Left lung (tissue), 10 donors: ENCODE results near the gene EEPD1. TPM values are rescaled to one million over a fixed set of nuclear protein-coding genes. Genes with fewer than 3 reads are reported as not detected.
A peak's percentile ranks its signal among the peaks of the same experiment; 100 is the strongest.

Source experiments
- ATAC-seq: fragments of 200-7000 bp; cut with Tn5 transposase; one replicate; pipeline ENCODE4 v1.9.1; 2020; ENCODE audit warnings: moderate library complexity
- DNase-seq, 4 donors: peaks; one replicate each; pipeline ENCODE4 v3.0.0-alpha.2; 2013 to 2020
- H3K27ac ChIP-seq, 2 donors: fragments of 200-600 bp; sonication (generic) in 1 of 2; one replicate each; pipeline versions ENCODE4 v1.5.0 to v1.8.0; 2020 to 2021
- H3K27me3 ChIP-seq, 2 donors: fragments of 200-600 bp; sonication (generic) in 1 of 2; one replicate each; pipeline versions ENCODE4 v1.5.0 to v1.8.0; 2020 to 2021
- H3K36me3 ChIP-seq, 2 donors: fragments of 200-600 bp; sonication (generic) in 1 of 2; one replicate each; pipeline versions ENCODE4 v1.5.0 to v1.8.0; 2020 to 2021
- H3K4me1 ChIP-seq, 2 donors: fragments of 200-600 bp; one replicate each; pipeline ENCODE4 v1.8.0; 2021
- H3K4me3 ChIP-seq, 2 donors: fragments of 200-600 bp; sonication (generic) in 1 of 2; one replicate each; pipeline versions ENCODE4 v1.5.0 to v1.8.0; 2020 to 2021; ENCODE audit warnings: mild to moderate bottlenecking in 1 of 2
- H3K9me3 ChIP-seq, 2 donors: fragments of 200-600 bp; sonication (generic) in 1 of 2; one replicate each; pipeline versions ENCODE4 v1.5.0 to v1.8.0; 2020 to 2021
- CTCF ChIP-seq, 2 donors: fragments of 200-600 bp; sonication (generic) in 1 of 2; IDR thresholded peaks; one replicate each; pipeline versions ENCODE4 v1.5.0 to v1.8.0; 2021; ENCODE audit warnings: antibody characterized with exemption in 2 of 2
- intact Hi-C, 2 donors: fragments of 100-400 bp; cut with DNase I; formaldehyde crosslinking; loops; one replicate each; pipeline versions ENCODE4 v1.11.2 to v1.14.2; 2022
- polyA plus RNA-seq, 6 donors: library from polyadenylated mRNA; unstranded; fragments of 120-200 nt; gene quantifications; one replicate each; pipeline ENCODE4 v1.2.1, GENCODE V29; 2013; ENCODE audit not compliant: insufficient read length in 6 of 6
- total RNA-seq, 2 donors: library from RNA; stranded (reverse); fragmentation: NEBNext Ultra II Directional; extraction: Animal tissue kit (Norgen Biotek cat#: 25700); gene quantifications; one replicate each; pipeline ENCODE4 v1.2.1, GENCODE V29; 2021
- donor health status: DM: no; HTN: yes; CAD: no.
- donor health status: DM: no; HTN: no; CAD: no.

The EEPD1 gene
- total and polyA plus RNA-seq, 8 donors, result 7.8 to 22.8 (median 19.0) TPM

- peaks cover 3 to 25% of the 10 kb centered on the region in 2 donors for H3K4me1 ChIP-seq
- no peak for DNase-seq
These were observed 119.7 kb downstream of the EEPD1 start for GRCh38 chr7:36272567-36273269.

GRCh38 chr7:36273836-36274235 is 120.8 kb downstream of the EEPD1 start:
- Histone ChIP-seq H3K27ac (peak overlapping the region in 1 of 2 donors; percentile 28), H3K27me3 (no peaks in the 10 kb centered on the region), H3K4me1 (peaks cover 3 to 25% of the 10 kb centered on the region in 2 donors), H3K36me3 (no peaks in the 10 kb centered on the region), H3K9me3 (no peaks in the 10 kb centered on the region), H3K4me3 (no peak overlapping the region)
- no peak for TF ChIP-seq CTCF (IDR thresholded peaks at IDR 0.05)
- DNase-seq (no peak), ATAC-seq (no peak)
- intact Hi-C loops, result no loop called here

More at GRCh38 chr7:36272567-36273269, 119.7 kb downstream of the EEPD1 start:
- intact Hi-C loops, result no loop called here
- TF ChIP-seq CTCF (IDR thresholded peaks at IDR 0.05), result no peak
- ATAC-seq, result peak; percentile 68
- no peaks in the 10 kb centered on the region for H3K27me3 ChIP-seq
- H3K4me3 ChIP-seq, result no peak overlapping the region
- H3K36me3 ChIP-seq, result no peaks in the 10 kb centered on the region
- H3K27ac ChIP-seq, result peak overlapping the region in 1 of 2 donors; percentile 28
- H3K9me3 ChIP-seq, result no peaks in the 10 kb centered on the region

- Histone ChIP-seq H3K27ac (no peak overlapping the region), H3K27me3 (no peaks in the 10 kb centered on the region), H3K9me3 (no peaks in the 10 kb centered on the region), H3K36me3 (no peaks in the 10 kb centered on the region), H3K4me3 (no peak overlapping the region), H3K4me1 (peaks cover 6 to 34% of the 10 kb centered on the region in 2 donors)
- ATAC-seq (no peak), DNase-seq (no peak)
- intact Hi-C loops, result no loop called here
- no peak for TF ChIP-seq CTCF (IDR thresholded peaks at IDR 0.05)
These were observed 122.8 kb downstream of the EEPD1 start for GRCh38 chr7:36275735-36276284.

GRCh38 chr7:36276428-36277248 is 123.6 kb downstream of the EEPD1 start:
- Histone ChIP-seq H3K36me3 (no peaks in the 10 kb centered on the region), H3K27me3 (no peaks in the 10 kb centered on the region), H3K4me1 (peaks cover 6 to 42% of the 10 kb centered on the region in 2 donors), H3K27ac (no peak overlapping the region), H3K9me3 (no peaks in the 10 kb centered on the region), H3K4me3 (no peak overlapping the region)
- intact Hi-C loops, result no loop called here
- TF ChIP-seq CTCF (IDR thresholded peaks at IDR 0.05), result no peak
- ATAC-seq (no peak), DNase-seq (no peak)

- Histone ChIP-seq H3K9me3 (no peaks in the 10 kb centered on the region), H3K4me1 (peaks cover 6 to 45% of the 10 kb centered on the region in 2 donors), H3K27ac (no peak overlapping the region), H3K4me3 (no peak overlapping the region), H3K27me3 (no peaks in the 10 kb centered on the region), H3K36me3 (no peaks in the 10 kb centered on the region)
- no peak for DNase-seq
- intact Hi-C loops, result no loop called here
- no peak for ATAC-seq
- TF ChIP-seq CTCF (IDR thresholded peaks at IDR 0.05), result no peak
These were observed 124.1 kb downstream of the EEPD1 start for GRCh38 chr7:36277249-36277542.
